ENCODE measurements around the gene HYAL2.

GRCh38 chr3:50322386-50323091, at the start of gene HYAL2:
- TF ChIP-seq CTCF (IDR thresholded peaks at IDR 0.05) (no peak), POLR2AphosphoS5 (IDR thresholded peaks at IDR 0.05) (peak; percentile 62 to 66)
